ENCODE measurements around the gene B4GALT6.

The B4GALT6 gene

GRCh38 chr18:31581498-31582197 lies 102.7 kb downstream of the B4GALT6 start:
- H3K4me3 ChIP-seq (replicated peaks; ENCODE audit: low read depth, low read length): no peak overlapping the region
- no peaks in the 10 kb centered on the region for H3K36me3 ChIP-seq (ENCODE audit: control insufficient read depth, insufficient read depth, low read length)
- no peak for TF ChIP-seq CTCF (IDR thresholded peaks at IDR 0.05; ENCODE audit: insufficient read depth, low read length, poor library complexity, severe bottlenecking)
- H3K27me3 ChIP-seq (replicated peaks; ENCODE audit: control insufficient read depth, insufficient read depth, low read length): no peaks in the 10 kb centered on the region
- DNase-seq (ENCODE audit: extremely low read depth, insufficient read length): no peak

- no peaks in the 10 kb centered on the region for H3K27me3 ChIP-seq (replicated peaks; ENCODE audit: control insufficient read depth, insufficient read depth, low read length)
- H3K36me3 ChIP-seq (ENCODE audit: control insufficient read depth, insufficient read depth, low read length): no peaks in the 10 kb centered on the region
- DNase-seq (ENCODE audit: extremely low read depth, insufficient read length): no peak
- H3K4me3 ChIP-seq (replicated peaks; ENCODE audit: low read depth, low read length): no peak overlapping the region
- no peak for TF ChIP-seq CTCF (IDR thresholded peaks at IDR 0.05; ENCODE audit: insufficient read depth, low read length, poor library complexity, severe bottlenecking)
Observed at GRCh38 chr18:31579375-31579774, 105.0 kb downstream of the B4GALT6 start.

GRCh38 chr18:31578126-31578525 lies 106.3 kb downstream of the B4GALT6 start:
- no peak for DNase-seq (ENCODE audit: extremely low read depth, insufficient read length)
- TF ChIP-seq CTCF (IDR thresholded peaks at IDR 0.05; ENCODE audit: insufficient read depth, low read length, poor library complexity, severe bottlenecking): no peak
- H3K36me3 ChIP-seq (ENCODE audit: control insufficient read depth, insufficient read depth, low read length): no peaks in the 10 kb centered on the region
- no peak overlapping the region for H3K4me3 ChIP-seq (replicated peaks; ENCODE audit: low read depth, low read length)
- no peaks in the 10 kb centered on the region for H3K27me3 ChIP-seq (replicated peaks; ENCODE audit: control insufficient read depth, insufficient read depth, low read length)

GRCh38 chr18:31577195-31577594 lies 107.2 kb downstream of the B4GALT6 start:
- H3K27me3 ChIP-seq (replicated peaks; ENCODE audit: control insufficient read depth, insufficient read depth, low read length): no peaks in the 10 kb centered on the region
- TF ChIP-seq CTCF (IDR thresholded peaks at IDR 0.05; ENCODE audit: insufficient read depth, low read length, poor library complexity, severe bottlenecking): no peak
- H3K36me3 ChIP-seq (ENCODE audit: control insufficient read depth, insufficient read depth, low read length): no peaks in the 10 kb centered on the region
- no peak overlapping the region for H3K4me3 ChIP-seq (replicated peaks; ENCODE audit: low read depth, low read length)
- DNase-seq (ENCODE audit: extremely low read depth, insufficient read length): no peak

- TF ChIP-seq CTCF (IDR thresholded peaks at IDR 0.05; ENCODE audit: insufficient read depth, low read length, poor library complexity, severe bottlenecking): no peak
- peak; percentile 18 for DNase-seq (ENCODE audit: extremely low read depth, insufficient read length)
- H3K36me3 ChIP-seq (ENCODE audit: control insufficient read depth, insufficient read depth, low read length): no peaks in the 10 kb centered on the region
- H3K27me3 ChIP-seq (replicated peaks; ENCODE audit: control insufficient read depth, insufficient read depth, low read length): no peaks in the 10 kb centered on the region
- no peak overlapping the region for H3K4me3 ChIP-seq (replicated peaks; ENCODE audit: low read depth, low read length)
Observed at GRCh38 chr18:31576670-31577069, 107.7 kb downstream of the B4GALT6 start.
